Activated CD4-positive, alpha-beta T cell treated with anti-CD3 and anti-CD28 coated beads for 48 hours (primary cell): ENCODE measurements around the gene NSG2.
"Not testable (repeated sequence)": the region's sequence is repeated elsewhere in the genome, so short reads cannot be mapped to it uniquely, and the experiment has no call there.

Experiments used
- DNase-seq: peaks from one replicate; pipeline ENCODE4 v3.0.0-alpha.2; 2020

The NSG2 gene

GRCh38 chr5:174063082-174063756 is 17.7 kb downstream of the NSG2 start:
- no peak for DNase-seq

- no peak for DNase-seq
These were observed 18.7 kb downstream of the NSG2 start for GRCh38 chr5:174064171-174064570.

DNA sequence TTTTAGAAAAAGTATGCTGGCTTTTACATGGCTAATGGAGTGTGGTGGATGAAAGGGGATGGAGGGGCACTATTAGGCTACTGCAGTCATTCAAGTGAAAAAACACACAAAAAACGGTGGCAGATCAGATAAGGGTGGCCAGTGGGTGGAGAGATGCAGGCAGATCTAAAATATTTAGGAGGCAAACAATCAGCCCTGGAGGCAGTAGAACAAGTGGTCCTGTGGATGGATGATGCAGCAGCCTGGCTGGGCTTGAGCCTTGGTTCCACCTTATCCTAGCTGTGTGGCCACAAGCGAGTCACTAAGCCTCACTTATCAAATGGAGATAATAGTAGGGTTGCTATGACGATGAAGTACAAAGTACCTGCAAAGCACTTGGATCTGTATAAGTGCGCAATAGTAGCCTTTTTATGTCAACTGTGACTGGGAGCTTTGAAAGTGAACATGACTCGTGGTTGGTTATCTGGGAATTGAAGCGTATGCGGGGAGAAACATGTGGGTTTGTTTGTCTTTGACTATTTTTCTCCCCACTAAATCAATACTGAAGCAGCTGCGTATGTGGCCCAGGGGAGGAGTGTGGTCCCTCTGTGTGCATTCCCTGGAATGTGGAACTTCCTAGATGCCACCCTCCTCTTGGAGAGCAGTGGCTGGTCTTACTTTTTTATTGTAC is 20.2 kb downstream of the NSG2 start:
- no peak for DNase-seq

DNA sequence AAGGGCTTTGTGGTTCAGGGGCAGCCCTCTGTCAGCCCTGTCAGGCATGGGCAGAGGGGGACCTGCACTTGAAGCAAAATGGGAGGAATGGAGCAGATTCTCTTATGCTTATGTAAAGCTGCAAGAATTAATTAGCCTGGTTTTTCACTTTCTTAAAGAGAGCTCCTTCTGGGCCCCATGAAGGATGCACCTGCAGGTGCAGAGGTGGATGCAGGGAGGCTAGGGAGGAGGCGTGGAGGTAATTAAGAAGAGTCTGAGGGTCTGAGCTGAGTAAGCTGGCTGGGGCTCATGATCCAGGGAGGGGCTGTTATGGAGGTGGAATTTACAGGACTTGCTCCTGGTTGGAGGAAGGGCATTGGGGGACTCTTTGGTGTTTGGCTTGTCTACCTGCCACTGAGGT is 22.0 kb downstream of the NSG2 start:
- DNase-seq: no peak

GRCh38 chr5:174071484-174071883 is 26.0 kb downstream of the NSG2 start:
- DNase-seq: no peak

- DNase-seq: no peak
These were observed 27.7 kb downstream of the NSG2 start for GRCh38 chr5:174073122-174073660.

GRCh38 chr5:174074369-174074768 is 28.9 kb downstream of the NSG2 start:
- no peak for DNase-seq

GRCh38 chr5:174078416-174078815 is 32.9 kb downstream of the NSG2 start:
- no peak for DNase-seq

- DNase-seq: no peak
These were observed 36.8 kb downstream of the NSG2 start for GRCh38 chr5:174082286-174082685.

GRCh38 chr5:174083056-174083827 is 37.7 kb downstream of the NSG2 start:
- DNase-seq: no peak

DNA sequence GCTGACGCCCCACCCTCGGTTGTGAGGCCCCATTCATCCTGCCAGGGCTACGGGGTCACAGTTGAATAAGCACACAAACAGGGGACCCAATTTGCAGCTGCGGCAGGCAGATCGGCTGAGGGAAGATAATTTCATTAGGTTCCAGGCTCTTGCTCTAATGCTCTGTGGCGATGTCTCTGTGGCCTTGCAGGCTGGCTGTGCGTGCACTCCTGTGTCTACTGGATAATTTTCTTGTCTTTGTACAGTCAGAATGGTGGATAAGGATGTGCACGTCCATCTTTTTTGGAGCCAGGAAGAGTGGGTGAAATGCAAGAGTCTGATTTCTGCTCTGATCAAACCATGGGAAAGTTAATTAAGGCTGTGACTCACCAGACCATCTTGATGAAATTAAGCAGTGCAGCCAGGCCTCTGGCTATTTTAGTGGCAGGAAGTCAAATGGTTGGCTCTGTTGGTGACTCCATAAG is 39.2 kb downstream of the NSG2 start:
- DNase-seq: no peak

DNA sequence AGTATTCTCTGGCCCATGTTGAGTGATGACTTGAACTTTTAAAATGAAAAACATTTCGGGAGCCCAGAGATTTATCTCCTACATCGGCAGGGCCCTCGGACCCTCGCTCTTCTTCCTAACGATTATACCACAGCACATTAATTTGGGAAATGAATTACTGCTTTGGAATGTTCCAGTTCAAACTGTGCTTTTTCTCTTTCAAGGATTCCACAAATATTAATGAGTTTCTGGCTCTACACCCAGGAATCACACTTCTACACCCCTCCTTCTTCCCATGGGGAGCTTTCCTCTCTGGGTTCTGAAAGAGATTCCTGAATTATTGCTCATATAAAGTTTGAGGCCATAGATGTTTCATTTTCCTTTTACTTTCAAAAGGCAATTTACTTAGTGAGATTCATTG is 41.2 kb downstream of the NSG2 start:
- DNase-seq: no peak

DNA sequence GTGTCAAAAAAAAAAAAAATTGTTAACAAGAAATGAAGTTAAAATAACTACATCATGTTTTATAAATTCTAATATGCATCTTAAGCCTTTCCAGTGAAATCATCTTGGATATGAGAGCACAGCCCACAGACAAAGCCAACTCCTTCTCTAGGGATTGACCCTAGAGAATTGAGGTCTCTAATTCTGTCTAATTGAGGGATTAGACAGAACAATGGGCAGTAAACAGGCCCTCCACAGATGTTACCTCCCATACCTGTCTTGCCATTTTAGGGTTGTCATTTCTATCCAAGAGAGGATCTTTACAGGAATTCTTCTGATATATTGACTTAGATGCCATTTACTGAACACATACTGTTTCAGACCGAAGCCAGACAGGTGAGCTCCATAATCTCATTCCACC is 42.3 kb downstream of the NSG2 start:
- DNase-seq: no peak

DNA sequence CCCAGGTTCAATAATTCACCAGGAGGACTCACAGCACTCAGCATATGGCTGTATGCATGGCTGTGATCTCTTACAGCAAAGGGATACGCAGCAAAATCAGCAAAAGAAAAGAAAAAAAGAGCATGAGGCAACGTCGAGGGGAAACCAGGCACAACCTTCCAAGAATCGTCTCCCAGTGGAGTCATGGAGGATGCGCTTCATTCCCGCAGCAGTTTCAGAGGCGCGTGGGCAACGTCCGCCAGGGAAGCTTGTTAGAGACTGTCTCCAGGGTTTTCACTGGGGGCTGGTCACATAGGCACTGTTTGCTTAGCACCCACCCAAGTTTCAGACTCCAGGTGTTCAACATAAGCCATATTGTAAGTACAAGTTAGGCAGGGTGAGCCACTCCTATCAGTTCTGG is 44.6 kb downstream of the NSG2 start:
- DNase-seq: no peak

- DNase-seq: no peak
These were observed 47.6 kb downstream of the NSG2 start for GRCh38 chr5:174093123-174093522.

GRCh38 chr5:174094857-174095606 is 49.5 kb downstream of the NSG2 start:
- DNase-seq: no peak

GRCh38 chr5:174096619-174097018 is 51.1 kb downstream of the NSG2 start:
- DNase-seq: no peak

DNA sequence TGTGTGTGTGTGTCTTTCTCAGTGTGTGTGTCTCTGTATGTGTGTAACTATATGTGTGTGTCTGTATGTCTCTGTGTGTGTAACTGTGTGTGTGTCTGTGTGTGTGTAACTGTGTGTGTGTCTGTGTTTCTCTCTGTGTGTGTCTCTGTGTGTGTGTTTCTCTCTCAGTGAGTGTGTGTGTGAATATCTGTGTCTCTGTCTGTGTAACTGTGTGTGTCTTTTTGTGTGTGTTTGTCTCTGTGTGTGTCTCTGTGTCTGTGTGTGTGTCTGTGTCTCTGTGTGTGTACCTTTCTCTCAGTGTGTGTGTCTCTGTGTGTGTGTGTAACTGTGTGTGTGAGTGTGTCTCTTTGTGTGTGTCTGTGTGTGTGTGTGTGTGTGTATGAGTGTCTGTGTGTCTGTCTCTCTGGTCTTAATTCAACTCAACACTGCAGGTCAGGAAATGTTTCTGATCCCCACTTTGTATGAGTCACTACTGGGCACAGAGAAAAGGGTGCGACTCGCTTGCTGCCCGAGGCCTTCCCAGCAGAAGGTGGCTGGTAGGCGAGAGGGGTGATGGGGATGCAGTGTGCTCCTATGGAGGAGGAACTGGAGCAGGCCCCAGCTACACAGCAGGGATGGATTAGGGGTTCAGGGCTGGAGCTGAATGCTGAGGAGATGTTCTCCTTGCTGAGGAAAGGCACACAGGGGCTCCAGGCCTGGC is 52.1 kb downstream of the NSG2 start:
- DNase-seq: no peak

DNA sequence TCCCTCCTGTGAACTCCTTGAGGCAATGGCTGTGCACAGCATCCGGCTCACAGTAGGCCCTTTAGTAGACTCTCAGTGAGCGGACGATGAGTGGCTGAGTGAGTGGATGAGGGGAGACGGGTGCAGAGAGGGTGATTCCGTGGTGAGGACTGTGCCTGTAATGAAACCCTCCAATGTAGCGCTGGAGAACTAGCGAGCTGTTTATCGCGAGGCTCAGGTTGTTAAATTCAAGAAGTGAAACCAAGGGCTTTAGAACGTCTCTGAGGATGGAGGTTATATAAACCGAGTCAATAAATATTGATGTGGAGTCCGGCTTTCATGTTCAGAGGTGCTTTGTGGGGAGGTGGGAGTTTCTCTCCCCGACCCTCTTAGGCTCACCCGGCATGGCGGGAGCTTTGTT is 53.2 kb downstream of the NSG2 start:
- no peak for DNase-seq

DNA sequence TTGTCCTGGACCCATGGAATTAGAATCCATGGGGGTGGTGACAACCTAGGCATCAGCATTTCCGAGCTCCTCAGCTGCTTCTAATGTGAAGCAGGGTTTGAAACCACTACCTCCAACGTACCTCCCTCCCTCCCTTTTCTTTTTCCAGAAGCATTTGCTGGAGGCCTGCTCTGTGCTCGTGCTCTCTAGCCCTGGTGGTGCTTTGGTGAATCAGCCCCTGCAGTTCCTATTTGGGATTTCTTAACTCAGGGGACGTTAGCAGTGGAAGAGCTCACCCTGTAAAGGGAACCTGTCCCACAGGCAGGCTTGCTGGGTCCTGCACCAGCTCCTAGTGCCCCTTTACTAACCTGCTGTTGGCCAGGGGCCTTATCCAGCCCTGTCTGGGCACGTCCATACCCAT is 55.0 kb downstream of the NSG2 start:
- DNase-seq: no peak

DNA sequence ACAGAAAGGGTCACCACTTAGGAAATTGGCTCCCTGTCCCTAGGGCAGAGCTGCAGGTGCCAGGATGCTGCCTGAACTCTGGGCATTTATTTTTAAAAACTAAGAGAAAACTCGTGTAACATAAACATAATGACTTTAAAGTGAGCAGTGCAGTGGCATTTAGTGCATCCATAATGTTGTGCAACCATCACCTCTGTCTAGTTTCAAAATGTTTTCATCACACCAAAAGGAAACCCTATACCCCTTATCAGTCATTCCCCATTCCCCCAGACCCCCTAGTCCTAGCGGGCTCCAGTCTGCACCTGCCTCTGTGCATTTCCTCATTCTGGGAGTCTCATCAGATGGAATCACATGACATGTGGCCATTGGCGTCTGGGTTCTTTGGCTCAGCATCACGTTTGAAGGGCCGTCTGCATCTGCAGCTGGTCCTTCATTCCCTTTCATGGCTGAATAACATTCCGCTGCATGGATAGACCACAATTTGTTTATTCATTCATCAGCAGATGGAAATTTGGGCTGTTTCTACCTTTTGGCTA is 55.8 kb downstream of the NSG2 start:
- DNase-seq: no peak

DNA sequence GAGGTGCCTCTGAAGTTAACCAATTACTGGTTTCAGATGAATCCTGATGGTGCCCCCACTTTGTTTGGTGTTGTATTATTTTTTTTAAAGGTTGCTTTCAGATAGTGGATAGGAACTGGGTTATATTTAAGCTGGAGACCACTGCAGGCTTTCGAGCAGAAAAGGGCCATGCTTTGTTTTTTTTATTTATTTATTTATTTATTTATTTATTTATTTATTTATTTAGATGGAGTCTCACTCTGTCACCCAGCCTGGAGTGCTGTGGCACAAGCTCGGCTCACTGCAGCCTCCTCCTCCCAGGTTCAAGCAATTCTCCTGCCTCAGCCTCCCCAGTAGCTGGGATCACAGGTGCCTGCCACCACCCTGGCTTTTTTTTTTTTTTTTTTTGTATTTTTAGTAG is 57.1 kb downstream of the NSG2 start:
- not testable (repeated sequence) for DNase-seq
